ENCODE results near the gene QRSL1.

DNA sequence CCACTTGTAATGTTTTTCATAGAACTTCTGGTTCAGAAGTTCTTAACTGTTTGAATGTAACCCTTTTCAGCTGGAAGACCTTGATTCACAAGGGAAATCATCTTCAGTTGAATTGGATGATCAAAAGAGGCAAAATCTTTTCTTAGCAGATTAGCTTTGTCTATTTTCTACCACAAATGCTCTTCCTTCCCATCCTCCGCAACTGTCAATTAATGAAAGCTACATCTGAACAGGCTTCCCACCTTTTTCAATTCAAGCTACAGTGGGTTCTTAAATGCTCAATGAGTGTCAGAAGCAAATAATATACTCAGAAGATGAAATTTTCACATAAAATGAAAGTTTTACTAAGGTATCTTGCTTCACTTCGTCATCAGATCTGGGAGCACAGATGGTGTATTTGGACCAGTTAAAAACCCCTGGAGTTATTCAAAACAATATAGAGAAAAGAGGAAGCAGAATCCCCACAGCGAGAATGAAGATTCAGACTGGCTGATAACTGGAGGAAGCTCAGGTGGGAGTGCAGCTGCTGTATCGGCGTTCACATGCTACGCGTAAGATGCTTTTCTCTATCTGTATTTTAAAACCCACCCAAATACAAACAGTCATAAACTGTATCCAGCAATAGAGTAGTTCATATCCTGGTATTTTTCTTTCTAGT is 19.4 kb downstream of the QRSL1 start:
- TF ChIP-seq, protein P1, sequence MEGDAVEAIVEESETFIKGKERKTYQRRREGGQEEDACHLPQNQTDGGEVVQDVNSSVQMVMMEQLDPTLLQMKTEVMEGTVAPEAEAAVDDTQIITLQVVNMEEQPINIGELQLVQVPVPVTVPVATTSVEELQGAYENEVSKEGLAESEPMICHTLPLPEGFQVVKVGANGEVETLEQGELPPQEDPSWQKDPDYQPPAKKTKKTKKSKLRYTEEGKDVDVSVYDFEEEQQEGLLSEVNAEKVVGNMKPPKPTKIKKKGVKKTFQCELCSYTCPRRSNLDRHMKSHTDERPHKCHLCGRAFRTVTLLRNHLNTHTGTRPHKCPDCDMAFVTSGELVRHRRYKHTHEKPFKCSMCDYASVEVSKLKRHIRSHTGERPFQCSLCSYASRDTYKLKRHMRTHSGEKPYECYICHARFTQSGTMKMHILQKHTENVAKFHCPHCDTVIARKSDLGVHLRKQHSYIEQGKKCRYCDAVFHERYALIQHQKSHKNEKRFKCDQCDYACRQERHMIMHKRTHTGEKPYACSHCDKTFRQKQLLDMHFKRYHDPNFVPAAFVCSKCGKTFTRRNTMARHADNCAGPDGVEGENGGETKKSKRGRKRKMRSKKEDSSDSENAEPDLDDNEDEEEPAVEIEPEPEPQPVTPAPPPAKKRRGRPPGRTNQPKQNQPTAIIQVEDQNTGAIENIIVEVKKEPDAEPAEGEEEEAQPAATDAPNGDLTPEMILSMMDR (IDR thresholded peaks at IDR 0.05): no peak
- TF ChIP-seq POLR2A (IDR thresholded peaks at IDR 0.05): no peak
